Lower leg skin (tissue), 4 donors: ENCODE measurements around the gene CNTLN. TPM values are rescaled to one million over a fixed set of nuclear protein-coding genes. Genes with fewer than 3 reads are reported as not detected.

ENCODE experiments used
- DNase-seq, 2 donors: peaks; one replicate each; pipeline ENCODE4 v3.0.0-alpha.2; 2019; ENCODE audit warnings: low spot score in 2 of 2
- H3K4me3 ChIP-seq: fragments of 200-600 bp; sonication (generic); 2 replicates; pipeline ENCODE4 v1.5.1; 2017; ENCODE audit warnings: mild to moderate bottlenecking, low read depth; ENCODE audit not compliant: poor library complexity, severe bottlenecking
- CTCF ChIP-seq, 3 donors: fragments of 450-650 bp; IDR thresholded peaks; one replicate each; pipeline ENCODE4 v1.5.1; 2016; ENCODE audit warnings: antibody characterized with exemption in 3 of 3, mild to moderate bottlenecking in 3 of 3, moderate library complexity in 2 of 3
- POLR2A ChIP-seq, 2 donors: fragments of 450-650 bp; IDR thresholded peaks; one replicate each; pipeline ENCODE4 v1.6.1; 2016 to 2017; ENCODE audit warnings: antibody characterized with exemption in 2 of 2, mild to moderate bottlenecking in 1 of 2, moderate library complexity in 1 of 2
- WGBS, 2 donors: methylation state at CpG; one replicate each; pipeline ENCODE4 v1.1.5; 2018; 5-methylcytosine and 5-hydroxymethylcytosine counted together
- intact Hi-C: fragments of 100-400 bp; cut with DNase I; formaldehyde crosslinking; loops from one replicate; pipeline ENCODE4 v1.15.0; 2023; ENCODE audit warnings: low total_unique reads
- total RNA-seq, 4 donors: library from RNA; depleted of rRNA; stranded (reverse); fragments of >200 nt; gene quantifications; one replicate each; pipeline ENCODE4 v1.1.0, GENCODE V29; 2016

Gene CNTLN
- total RNA-seq, 4 donors from 2014 or later: 1.3 to 4.3 (median 3.7) TPM

- no peak for TF ChIP-seq CTCF (IDR thresholded peaks at IDR 0.05)
- no peak for TF ChIP-seq POLR2A (IDR thresholded peaks at IDR 0.05)
- intact Hi-C loops: no loop called here
- H3K4me3 ChIP-seq: no peak overlapping the region
- no peak for DNase-seq
These were observed 343.0 kb downstream of the CNTLN start for GRCh38 chr9:17477816-17478215.

GRCh38 chr9:17480966-17481365, 346.1 kb downstream of the CNTLN start:
- WGBS, 2 donors: 88 to 100% methylated on average over 1 to 4 of the region's 4 CpGs
- no peak overlapping the region for H3K4me3 ChIP-seq
- intact Hi-C loops: no loop called here
- no peak for TF ChIP-seq CTCF (IDR thresholded peaks at IDR 0.05)
- TF ChIP-seq POLR2A (IDR thresholded peaks at IDR 0.05): no peak
- no peak for DNase-seq

GRCh38 chr9:17481565-17481964, 346.7 kb downstream of the CNTLN start:
- intact Hi-C loops: no loop called here
- no peak overlapping the region for H3K4me3 ChIP-seq
- no peak for TF ChIP-seq CTCF (IDR thresholded peaks at IDR 0.05)
- no peak for DNase-seq

- intact Hi-C loops: no loop called here
- no peak for TF ChIP-seq POLR2A (IDR thresholded peaks at IDR 0.05)
- TF ChIP-seq CTCF (IDR thresholded peaks at IDR 0.05): no peak
- no peak for DNase-seq
- H3K4me3 ChIP-seq: no peak overlapping the region
- WGBS, 2 donors: 97 to 99% methylated on average over 3 of the region's 3 CpGs
These were observed 350.1 kb downstream of the CNTLN start for GRCh38 chr9:17484906-17485305.

DNA sequence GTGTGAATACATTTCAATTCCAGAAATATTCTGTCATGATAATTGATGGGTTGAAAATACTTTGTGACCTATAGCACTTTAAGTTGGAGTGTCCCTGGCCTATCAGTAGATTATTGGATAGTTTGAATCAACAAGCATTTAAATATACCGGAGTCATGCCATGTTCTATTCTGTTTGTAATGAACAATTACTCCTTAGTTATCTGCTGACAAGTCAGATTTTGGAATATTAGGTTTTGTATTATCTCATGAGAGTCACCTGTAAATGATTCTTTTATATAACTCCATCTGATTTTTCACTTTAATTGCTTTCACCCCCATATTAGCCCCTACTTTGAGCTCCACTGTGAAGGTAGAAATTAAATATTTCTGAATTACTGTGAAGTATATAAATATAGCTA, 351.6 kb downstream of the CNTLN start:
- no peak for DNase-seq
- intact Hi-C loops: no loop called here
- H3K4me3 ChIP-seq: no peak overlapping the region
- no peak for TF ChIP-seq CTCF (IDR thresholded peaks at IDR 0.05)
- WGBS, 2 donors: 93 to 100% methylated on average over 1 of the region's 1 CpG

- TF ChIP-seq POLR2A (IDR thresholded peaks at IDR 0.05) (no peak), CTCF (IDR thresholded peaks at IDR 0.05) (no peak)
- no peak overlapping the region for H3K4me3 ChIP-seq
- intact Hi-C loops: no loop called here
- DNase-seq: no peak
- WGBS, 2 donors: 72 to 79% methylated on average over 6 of the region's 6 CpGs
These were observed 352.6 kb downstream of the CNTLN start for GRCh38 chr9:17487467-17487866.
